K562 (cell line): ENCODE data around the gene RGS9. TPM values are rescaled to one million over a fixed set of nuclear protein-coding genes. Genes with fewer than 3 reads are reported as not detected.

Experiments
- ATAC-seq: fragments of 200-7000 bp; cut with Tn5 transposase; 3 replicates; pipeline ENCODE4 v1.9.1; 2020; ENCODE audit warnings: moderate library complexity
- BruUV-seq: library from RNA; stranded (reverse); fragments of 400-500 nt; replicated peaks from 2 replicates; lab custom pipeline; 2021; lab: Mats Ljungman, UMichigan
- CTCF ChIA-PET: fragments of 300-600 bp; formaldehyde crosslinking; extraction: SDS; loops from one replicate; lab custom pipeline; 2021; ENCODE audit warnings: low intra/inter-chr PET ratio; lab: Yijun Ruan, JAX
- POLR2A ChIA-PET: fragments of 300-600, 350-650 bp; sonication (Branson Sonifier 250); formaldehyde crosslinking; extraction: SDS; loops from one replicate; lab custom pipeline; 2021; ENCODE audit warnings: antibody characterized with exemption, inconsistent platforms; lab: Yijun Ruan, JAX
- DNase-seq, 4 experiments: peaks; one replicate each; pipeline versions ENCODE4 v3.0.0 to v3.0.0-alpha.2; 2011 to 2018; ENCODE audit warnings: low spot score in 3 of 4, mixed read lengths in 3 of 4; ENCODE audit errors: extremely low read depth in 1 of 4
- FAIRE-seq: peaks from 2 replicates; lab custom pipeline; 2011; peaks lifted over from hg19 to GRCh38; lab: Jason Lieb, UNC
- H2AFZ ChIP-seq: 2 replicates; pipeline ENCODE4 v1.6.0; 2011; ENCODE audit warnings: low read depth, low read length, control low read depth, inconsistent platforms
- H3K27ac ChIP-seq: fragments of 200-600 bp; 3 replicates; pipeline ENCODE4 v1.8.0; 2011; ENCODE audit warnings: low read depth, mild to moderate bottlenecking, control low read depth, inconsistent platforms, low read length, moderate library complexity, mixed read lengths; ENCODE audit errors: extremely low read depth
- H3K27me3 ChIP-seq, 2 experiments: fragments of 300-600 bp in 1 of 2; 2 replicates in 1 of 2; 3 replicates in 1 of 2; pipeline versions ENCODE4 v1.6.0 to v1.8.0; 2011; ENCODE audit warnings: inconsistent platforms in 2 of 2, low read length in 2 of 2, mild to moderate bottlenecking in 1 of 2, mixed read lengths in 1 of 2, moderate library complexity in 1 of 2; ENCODE audit not compliant: control insufficient read depth in 2 of 2, insufficient read depth in 2 of 2
- H3K36me3 ChIP-seq: fragments of 300-600 bp; 3 replicates; pipeline ENCODE4 v1.8.0; 2011; ENCODE audit warnings: mild to moderate bottlenecking, low read length, inconsistent platforms; ENCODE audit not compliant: control insufficient read depth, insufficient read depth
- H3K4me1 ChIP-seq, 2 experiments: fragments of 200-600 bp in 1 of 2; replicated peaks in 1 of 2; 2 replicates in 1 of 2; 3 replicates in 1 of 2; pipeline versions ENCODE4 v1.5.1 to v1.8.0; 2011; ENCODE audit warnings: inconsistent platforms in 2 of 2, low read length in 2 of 2, mild to moderate bottlenecking in 1 of 2, mixed read lengths in 1 of 2, moderate library complexity in 1 of 2; ENCODE audit not compliant: control insufficient read depth in 2 of 2, insufficient read depth in 2 of 2
- H3K4me2 ChIP-seq: 2 replicates; pipeline ENCODE4 v1.6.1; 2011; ENCODE audit warnings: low read length, control low read depth, inconsistent platforms, mixed read lengths; ENCODE audit not compliant: insufficient read depth
- H3K4me3 ChIP-seq: fragments of 200-600 bp; sonication (generic), shearing (Covaris generic); 2 replicates; pipeline ENCODE4 v1.5.1; 2016; ENCODE audit warnings: control low read depth, inconsistent platforms
- H3K79me2 ChIP-seq: fragments of 200-600 bp; 3 replicates; pipeline ENCODE4 v1.8.0; 2011; ENCODE audit warnings: low read length, inconsistent platforms; ENCODE audit not compliant: control insufficient read depth, insufficient read depth
- H3K9ac ChIP-seq, 2 experiments: 2 replicates each; pipeline versions ENCODE4 v1.6.0 to v1.6.1; 2011; ENCODE audit warnings: low read depth in 2 of 2, low read length in 2 of 2, control low read depth in 1 of 2, inconsistent platforms in 1 of 2, mild to moderate bottlenecking in 1 of 2, mixed read lengths in 1 of 2; ENCODE audit not compliant: insufficient read depth in 1 of 2
- H3K9me1 ChIP-seq: one replicate; pipeline ENCODE4 v1.6.0; 2011; ENCODE audit warnings: inconsistent platforms, mild to moderate bottlenecking, low read length, moderate library complexity; ENCODE audit not compliant: control insufficient read depth, insufficient read depth
- H3K9me3 ChIP-seq: replicated peaks from 2 replicates; pipeline ENCODE4 v1.5.1; 2011; ENCODE audit warnings: low read depth, low read length, inconsistent platforms; ENCODE audit not compliant: control insufficient read depth, insufficient read depth
- H4K20me1 ChIP-seq: replicated peaks from 2 replicates; pipeline ENCODE4 v1.6.1; 2011; ENCODE audit warnings: low read length, inconsistent platforms, mixed read lengths; ENCODE audit not compliant: control insufficient read depth, insufficient read depth
- CREM ChIP-seq: IDR thresholded peaks from 2 replicates; pipeline ENCODE4 v1.6.1; 2014; ENCODE audit warnings: antibody characterized with exemption, low read depth
- CSDE1 ChIP-seq, 2 experiments: fragments of 450-650 bp; IDR thresholded peaks; 2 replicates each; pipeline ENCODE4 v1.6.1; 2016; ENCODE audit warnings: mild to moderate bottlenecking in 1 of 2
- EHMT2 ChIP-seq: fragments of 450-650 bp; IDR thresholded peaks from 2 replicates; pipeline ENCODE4 v1.6.1; 2018; ENCODE audit warnings: antibody characterized with exemption
- FOXJ3 ChIP-seq: sonication (generic); formaldehyde crosslinking; IDR thresholded peaks from 2 replicates; pipeline ENCODE4 v1.4.0; 2020; ENCODE audit warnings: mild to moderate bottlenecking, missing genetic modification reagents
- MXI1 ChIP-seq: IDR thresholded peaks from 2 replicates; pipeline ENCODE4 v1.6.1; 2011; ENCODE audit warnings: low read depth, mild to moderate bottlenecking, improper control_type of control experiment, low read length
- POLR3A ChIP-seq: IDR thresholded peaks from 2 replicates; pipeline ENCODE4 v1.6.1; 2011; ENCODE audit warnings: borderline replicate concordance, mild to moderate bottlenecking, moderate library complexity; ENCODE audit not compliant: insufficient read length, insufficient read depth; ENCODE audit errors: extremely low read depth
- PPARD ChIP-seq: fragments of 250-450 bp; sonication (Bioruptor Pico); IDR thresholded peaks from 2 replicates; pipeline ENCODE4 v1.8.0; 2022; ENCODE audit warnings: inconsistent platforms, mild to moderate bottlenecking, moderate library complexity
- RBBP5 ChIP-seq: fragments of 200-600 bp; sonication (generic); IDR thresholded peaks from 2 replicates; pipeline ENCODE4 v1.6.1; 2012; ENCODE audit warnings: borderline replicate concordance, mild to moderate bottlenecking, low read length, control low read depth, inconsistent platforms; ENCODE audit not compliant: insufficient read depth, poor library complexity, severe bottlenecking
- TRIM24 ChIP-seq, 2 experiments: fragments of 450-650 bp; IDR thresholded peaks; 2 replicates each; pipeline ENCODE4 v1.6.1; 2016
- ZBTB1 ChIP-seq: sonication (generic); formaldehyde crosslinking; IDR thresholded peaks from 2 replicates; pipeline ENCODE4 v1.8.1; 2023; ENCODE audit warnings: missing genetic modification reagents, low read depth, mild to moderate bottlenecking, borderline replicate concordance
- ZBTB8A ChIP-seq: fragments of 450-650 bp; IDR thresholded peaks from 2 replicates; pipeline ENCODE4 v1.6.1; 2018; ENCODE audit warnings: mild to moderate bottlenecking, moderate library complexity; ENCODE audit not compliant: partially characterized antibody
- ZNF384 ChIP-seq: IDR thresholded peaks from 2 replicates; pipeline ENCODE4 v1.6.1; 2012; ENCODE audit warnings: low read depth, low read length, improper control_type of control experiment
- WGBS: fragments of 100-300 bp; shearing (Covaris generic); methylation state at CpG from one replicate; pipeline ENCODE4 v1.1.6; 2016; ENCODE audit warnings: low coverage, mixed read lengths; ENCODE audit not compliant: insufficient coverage; ENCODE audit errors: missing lambda C conversion rate; 5-methylcytosine and 5-hydroxymethylcytosine counted together
- in situ Hi-C: fragments of 300-500 bp; cut with MboI; formaldehyde crosslinking; loops from 4 replicates; pipeline ENCODE4 v1.15.0; 2018; ENCODE audit warnings: inconsistent platforms, mixed read lengths
- intact Hi-C: fragments of 100-400 bp; cut with micrococcal nuclease; formaldehyde crosslinking; loops from 2 replicates; pipeline ENCODE4 v1.14.2; 2022
- polyA plus RNA-seq, 8 experiments: library from polyadenylated mRNA; depleted of rRNA in 4 of 8; stranded (reverse) in 5 of 8; unstranded in 3 of 8; fragments of >200 nt; fragmentation: Nextera tagmentation in 2 of 8; fragmentation: Illumina TruSeq in 1 of 8; extraction: Ambion mirVana in 2 of 8; extraction: Trizol in 1 of 8; gene quantifications; 2 replicates each; pipeline versions ENCODE4 v1.2.1 to v1.2.3, GENCODE V29; 2011 to 2014; ENCODE audit warnings: inconsistent platforms in 1 of 8, missing spikeins in 1 of 8
- total RNA-seq, 7 experiments: library from RNA; depleted of rRNA in 6 of 7; stranded (reverse); fragments of >200 nt in 6 of 7; fragmentation: Illumina TruSeq in 2 of 7; extraction: Trizol in 2 of 7; gene quantifications; 2 replicates each; pipeline versions ENCODE4 v1.2.1 to v1.2.3, GENCODE V29; 2011 to 2021; ENCODE audit warnings: low replicate concordance in 1 of 7
- TF ChIP-seq, protein P1 (sequence below): fragments of 450-650 bp; IDR thresholded peaks from 2 replicates; pipeline ENCODE4 v1.6.1; 2016; ENCODE audit warnings: low read depth, mild to moderate bottlenecking, moderate library complexity
- TF ChIP-seq, protein P2 (sequence below): IDR thresholded peaks from 2 replicates; pipeline ENCODE4 v1.6.1; 2014; ENCODE audit warnings: antibody characterized with exemption
- TF ChIP-seq, protein P3 (sequence below): sonication (generic); formaldehyde crosslinking; IDR thresholded peaks from 2 replicates; pipeline ENCODE4 v1.8.0; 2022; ENCODE audit warnings: mild to moderate bottlenecking, missing genetic modification reagents
- TF ChIP-seq, protein P4 (sequence below): fragments of 450-650 bp; formaldehyde crosslinking; IDR thresholded peaks from 2 replicates; pipeline ENCODE4 v1.4.0; 2020; ENCODE audit warnings: mild to moderate bottlenecking, moderate library complexity

RGS9 gene
- total and polyA plus RNA-seq, 9 of the 15 experiments (the other 6 are each of a cell fraction or from before 2014, with no cell fraction given) = 0.18 to 1.4 (median 0.55) TPM

DNA sequence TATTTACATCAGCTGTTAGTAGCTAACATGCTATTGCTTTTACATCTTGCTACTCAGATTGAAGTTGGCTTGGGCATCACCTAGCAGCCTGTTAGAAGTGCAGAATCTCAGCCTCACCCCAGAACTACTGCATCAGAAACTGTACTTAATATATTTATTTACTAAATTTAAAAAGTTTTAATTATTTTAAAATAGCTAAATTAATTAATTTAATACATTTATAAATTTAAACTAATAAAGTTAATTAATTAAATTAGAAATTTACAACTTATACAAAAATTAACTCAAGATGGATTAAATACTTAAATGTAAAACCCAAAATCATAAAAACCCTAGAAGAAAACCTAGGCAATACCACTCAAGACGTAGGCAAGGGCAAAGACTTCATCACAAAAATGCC lies 41.7 kb upstream of the RGS9 start:
- in situ Hi-C loops = no loop called here
- 15% methylated on average over 1 of the region's 1 CpG for WGBS
- CTCF ChIA-PET = no interaction called here

More for the DNA sequence above, 41.7 kb upstream of the RGS9 start:
- no peak for FAIRE-seq
- intact Hi-C loops = no loop called here
- TF ChIP-seq EHMT2 = no peak
- TF ChIP-seq RBBP5 = no peak
- TF ChIP-seq POLR3A = no peak
- no peak for TF ChIP-seq CSDE1 (IDR thresholded peaks at IDR 0.05)
- TF ChIP-seq, protein P1, sequence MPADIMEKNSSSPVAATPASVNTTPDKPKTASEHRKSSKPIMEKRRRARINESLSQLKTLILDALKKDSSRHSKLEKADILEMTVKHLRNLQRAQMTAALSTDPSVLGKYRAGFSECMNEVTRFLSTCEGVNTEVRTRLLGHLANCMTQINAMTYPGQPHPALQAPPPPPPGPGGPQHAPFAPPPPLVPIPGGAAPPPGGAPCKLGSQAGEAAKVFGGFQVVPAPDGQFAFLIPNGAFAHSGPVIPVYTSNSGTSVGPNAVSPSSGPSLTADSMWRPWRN = no peak
- TF ChIP-seq ZBTB1 (CRISPR knock-in tag) = no peak
- TF ChIP-seq, protein P2, sequence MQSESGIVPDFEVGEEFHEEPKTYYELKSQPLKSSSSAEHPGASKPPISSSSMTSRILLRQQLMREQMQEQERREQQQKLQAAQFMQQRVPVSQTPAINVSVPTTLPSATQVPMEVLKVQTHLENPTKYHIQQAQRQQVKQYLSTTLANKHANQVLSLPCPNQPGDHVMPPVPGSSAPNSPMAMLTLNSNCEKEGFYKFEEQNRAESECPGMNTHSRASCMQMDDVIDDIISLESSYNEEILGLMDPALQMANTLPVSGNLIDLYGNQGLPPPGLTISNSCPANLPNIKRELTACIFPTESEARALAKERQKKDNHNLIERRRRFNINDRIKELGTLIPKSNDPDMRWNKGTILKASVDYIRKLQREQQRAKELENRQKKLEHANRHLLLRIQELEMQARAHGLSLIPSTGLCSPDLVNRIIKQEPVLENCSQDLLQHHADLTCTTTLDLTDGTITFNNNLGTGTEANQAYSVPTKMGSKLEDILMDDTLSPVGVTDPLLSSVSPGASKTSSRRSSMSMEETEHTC = no peak
- TF ChIP-seq FOXJ3 = no peak
- no peak for TF ChIP-seq PPARD (CRISPR knock-in tag)
- TF ChIP-seq, protein P3, sequence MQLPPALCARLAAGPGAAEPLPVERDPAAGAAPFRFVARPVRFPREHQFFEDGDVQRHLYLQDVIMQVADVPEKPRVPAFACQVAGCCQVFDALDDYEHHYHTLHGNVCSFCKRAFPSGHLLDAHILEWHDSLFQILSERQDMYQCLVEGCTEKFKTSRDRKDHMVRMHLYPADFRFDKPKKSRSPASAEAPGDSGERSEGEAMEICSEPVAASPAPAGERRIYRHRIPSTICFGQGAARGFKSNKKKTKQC (CRISPR knock-in tag) = no peak
- TF ChIP-seq CREM = no peak
- no peak for TF ChIP-seq MXI1
- no peak for TF ChIP-seq TRIM24 (IDR thresholded peaks at IDR 0.05)
- no peak for TF ChIP-seq ZBTB8A
- TF ChIP-seq ZNF384 = no peak
- TF ChIP-seq, protein P4, sequence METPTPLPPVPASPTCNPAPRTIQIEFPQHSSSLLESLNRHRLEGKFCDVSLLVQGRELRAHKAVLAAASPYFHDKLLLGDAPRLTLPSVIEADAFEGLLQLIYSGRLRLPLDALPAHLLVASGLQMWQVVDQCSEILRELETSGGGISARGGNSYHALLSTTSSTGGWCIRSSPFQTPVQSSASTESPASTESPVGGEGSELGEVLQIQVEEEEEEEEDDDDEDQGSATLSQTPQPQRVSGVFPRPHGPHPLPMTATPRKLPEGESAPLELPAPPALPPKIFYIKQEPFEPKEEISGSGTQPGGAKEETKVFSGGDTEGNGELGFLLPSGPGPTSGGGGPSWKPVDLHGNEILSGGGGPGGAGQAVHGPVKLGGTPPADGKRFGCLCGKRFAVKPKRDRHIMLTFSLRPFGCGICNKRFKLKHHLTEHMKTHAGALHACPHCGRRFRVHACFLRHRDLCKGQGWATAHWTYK (CRISPR knock-in tag) = no peak
- Histone ChIP-seq H3K79me2 (no peaks in the 10 kb centered on the region), H3K27me3 (no peaks in the 10 kb centered on the region; a peak in 1 of 5 replicates), H3K27ac (no peak overlapping the region), H3K36me3 (no peaks in the 10 kb centered on the region), H3K9me3 (no peaks in the 10 kb centered on the region), H3K9me1 (no peaks in the 10 kb centered on the region), H3K4me3 (no peak overlapping the region), H3K4me1 (peaks cover 3 to 5% of the 10 kb centered on the region in 2 experiments; a peak in 2 of 5 replicates), H3K9ac (no peak overlapping the region), H2AFZ (no peak overlapping the region), H3K4me2 (no peak overlapping the region), H4K20me1 (no peaks in the 10 kb centered on the region)
- no TSS peak for BruUV-seq
- POLR2A ChIA-PET = interaction anchor here (2.3 kb wide), 1 partner anchor 22 kb away, joined by 6 read pairs; no protein-coding TSS in a partner anchor
- no peak for ATAC-seq
- DNase-seq = no peak
